Retinal pigment epithelial cell (primary cell): ENCODE results near the gene RPP40.

ENCODE experiments used
- DNase-seq: peaks from one replicate; pipeline ENCODE4 v3.0.0-alpha.2; 2010; ENCODE audit warnings: low read depth
- H3K4me3 ChIP-seq: 2 replicates; pipeline ENCODE4 v1.5.1; 2011; ENCODE audit warnings: mild to moderate bottlenecking, low read length, control low read depth, moderate library complexity
- CTCF ChIP-seq: conservative IDR thresholded peaks from 2 replicates; pipeline ENCODE4 v1.5.1; 2011; ENCODE audit warnings: low read depth, low read length, control low read depth, inconsistent platforms

The RPP40 gene

DNA sequence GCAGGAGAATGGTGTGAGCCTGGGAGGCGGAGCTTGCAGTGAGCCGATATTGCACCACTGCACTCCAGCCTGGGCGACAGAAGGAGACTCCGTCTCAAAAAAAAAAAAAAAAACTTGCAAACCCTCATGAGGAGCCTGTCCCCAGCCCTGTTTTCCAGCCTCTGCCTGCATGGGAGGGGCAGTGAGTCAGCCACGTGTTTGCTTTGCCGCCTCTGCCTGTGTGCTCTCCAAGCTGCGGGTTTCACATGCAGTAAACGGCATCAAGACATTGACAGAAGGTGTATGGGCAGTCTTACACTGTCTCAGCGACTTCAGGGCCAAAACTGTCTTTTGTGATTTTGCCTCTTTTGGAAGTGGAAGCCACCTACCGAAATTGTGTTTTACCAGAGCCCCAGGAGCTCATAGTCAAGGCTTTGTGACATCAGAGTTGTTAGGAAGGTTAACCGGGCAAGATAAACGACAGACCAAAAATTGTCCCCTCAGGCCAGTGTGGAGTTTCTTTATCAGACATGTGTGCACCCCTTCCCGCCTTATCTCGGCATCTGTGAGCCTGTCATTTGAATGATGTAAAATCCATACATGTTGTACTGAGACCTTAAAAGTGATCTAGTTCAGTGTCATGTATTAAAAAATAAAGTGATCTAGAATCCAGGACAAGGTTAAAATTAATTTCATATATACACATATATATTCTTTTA lies 52.9 kb downstream of the RPP40 start:
- no peak for DNase-seq
- no peak overlapping the region for H3K4me3 ChIP-seq
- no peak for TF ChIP-seq CTCF

- TF ChIP-seq CTCF: no peak
- no peak overlapping the region for H3K4me3 ChIP-seq
- DNase-seq: no peak
Observed at GRCh38 chr6:4950076-4950475, 53.8 kb downstream of the RPP40 start.

- no peak for DNase-seq
- H3K4me3 ChIP-seq: no peak overlapping the region
- no peak for TF ChIP-seq CTCF
Observed at GRCh38 chr6:4948781-4949450, 54.9 kb downstream of the RPP40 start.

GRCh38 chr6:4947716-4948115 lies 56.1 kb downstream of the RPP40 start:
- no peak overlapping the region for H3K4me3 ChIP-seq
- DNase-seq: no peak
- TF ChIP-seq CTCF: no peak

DNA sequence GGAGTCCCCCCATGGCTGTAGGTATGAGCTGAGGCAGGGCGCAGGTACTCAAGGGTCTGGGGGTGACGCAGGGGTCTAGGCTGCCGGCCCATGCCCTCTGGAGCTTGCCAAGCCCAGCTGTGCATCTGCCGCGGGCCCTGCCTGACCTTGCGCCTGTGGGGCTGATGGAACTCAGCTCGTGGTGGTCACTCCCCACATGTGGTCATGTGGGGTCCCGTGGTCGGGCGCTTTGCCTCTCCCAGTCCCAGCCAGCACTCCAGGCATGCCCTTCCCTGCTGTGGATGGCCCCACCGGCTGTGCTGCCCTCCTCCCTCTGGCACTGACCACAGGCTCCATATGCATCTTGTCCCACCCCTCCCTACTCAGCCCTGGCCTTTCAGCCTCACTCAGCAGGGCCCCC lies 57.3 kb downstream of the RPP40 start:
- DNase-seq: no peak
- no peak for TF ChIP-seq CTCF
- no peak overlapping the region for H3K4me3 ChIP-seq
